ENCODE measurements around the gene UPF2. TPM values are rescaled to one million over a fixed set of nuclear protein-coding genes. Genes with fewer than 3 reads are reported as not detected.

UPF2 gene
- total and polyA plus RNA-seq, 2 of the 13 experiments (the other 11 are each of a cell fraction or from before 2014, with no cell fraction given): 6.2 to 14.5 TPM

DNA sequence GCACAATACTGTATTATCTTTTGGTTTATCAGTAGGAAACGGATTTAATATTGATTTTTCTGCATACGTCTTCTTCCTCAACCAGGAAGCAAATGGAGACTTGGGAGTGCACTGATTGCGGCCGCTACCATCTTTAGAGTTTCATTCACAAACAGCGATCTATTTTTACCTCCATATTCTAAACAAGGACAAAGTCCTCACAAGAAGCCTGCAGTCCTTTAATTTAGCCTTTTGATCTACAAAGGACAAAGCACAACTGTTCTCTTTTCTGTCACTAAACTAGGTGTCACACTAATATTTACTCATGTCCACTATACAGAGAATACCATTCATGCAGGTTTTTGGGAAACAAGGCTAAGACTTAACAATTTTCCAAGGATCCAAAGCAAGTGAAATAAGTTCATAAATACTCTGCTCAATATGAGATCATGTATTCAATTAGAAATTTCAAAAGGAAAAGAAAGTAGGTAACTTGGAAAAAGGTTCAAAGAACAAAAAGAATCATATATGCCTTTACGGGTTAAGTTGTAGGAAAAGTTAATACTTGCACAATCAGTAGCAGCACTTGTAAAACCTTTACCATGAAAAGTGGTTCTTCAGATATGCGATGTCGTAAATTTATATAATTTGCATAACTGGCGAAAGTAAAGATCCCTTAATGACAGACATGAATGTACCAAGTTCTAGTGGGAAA, 92.1 kb downstream of the UPF2 start (continued):
- TF ChIP-seq, protein P1, sequence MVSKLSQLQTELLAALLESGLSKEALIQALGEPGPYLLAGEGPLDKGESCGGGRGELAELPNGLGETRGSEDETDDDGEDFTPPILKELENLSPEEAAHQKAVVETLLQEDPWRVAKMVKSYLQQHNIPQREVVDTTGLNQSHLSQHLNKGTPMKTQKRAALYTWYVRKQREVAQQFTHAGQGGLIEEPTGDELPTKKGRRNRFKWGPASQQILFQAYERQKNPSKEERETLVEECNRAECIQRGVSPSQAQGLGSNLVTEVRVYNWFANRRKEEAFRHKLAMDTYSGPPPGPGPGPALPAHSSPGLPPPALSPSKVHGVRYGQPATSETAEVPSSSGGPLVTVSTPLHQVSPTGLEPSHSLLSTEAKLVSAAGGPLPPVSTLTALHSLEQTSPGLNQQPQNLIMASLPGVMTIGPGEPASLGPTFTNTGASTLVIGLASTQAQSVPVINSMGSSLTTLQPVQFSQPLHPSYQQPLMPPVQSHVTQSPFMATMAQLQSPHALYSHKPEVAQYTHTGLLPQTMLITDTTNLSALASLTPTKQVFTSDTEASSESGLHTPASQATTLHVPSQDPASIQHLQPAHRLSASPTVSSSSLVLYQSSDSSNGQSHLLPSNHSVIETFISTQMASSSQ (IDR thresholded peaks at IDR 0.05; ENCODE audit: low read depth): peak; percentile 37; the same call in 1 of the 2 replicates
- TF ChIP-seq, protein P1 (CRISPR knock-in tag; IDR thresholded peaks at IDR 0.05; ENCODE audit: borderline replicate concordance): no peak; the same call in 1 of the 2 replicates
- no peak for TF ChIP-seq KMT2A (CRISPR knock-in tag; IDR thresholded peaks at IDR 0.05)
- no peak for TF ChIP-seq CBX2 (IDR thresholded peaks at IDR 0.05; ENCODE audit: low read depth, low read length)
- no peak for TF ChIP-seq CBX2 (CRISPR knock-in tag; IDR thresholded peaks at IDR 0.05; ENCODE audit: low read depth)
- TF ChIP-seq BRCA1 (CRISPR knock-in tag; IDR thresholded peaks at IDR 0.05): no peak
- TF ChIP-seq, protein P2, sequence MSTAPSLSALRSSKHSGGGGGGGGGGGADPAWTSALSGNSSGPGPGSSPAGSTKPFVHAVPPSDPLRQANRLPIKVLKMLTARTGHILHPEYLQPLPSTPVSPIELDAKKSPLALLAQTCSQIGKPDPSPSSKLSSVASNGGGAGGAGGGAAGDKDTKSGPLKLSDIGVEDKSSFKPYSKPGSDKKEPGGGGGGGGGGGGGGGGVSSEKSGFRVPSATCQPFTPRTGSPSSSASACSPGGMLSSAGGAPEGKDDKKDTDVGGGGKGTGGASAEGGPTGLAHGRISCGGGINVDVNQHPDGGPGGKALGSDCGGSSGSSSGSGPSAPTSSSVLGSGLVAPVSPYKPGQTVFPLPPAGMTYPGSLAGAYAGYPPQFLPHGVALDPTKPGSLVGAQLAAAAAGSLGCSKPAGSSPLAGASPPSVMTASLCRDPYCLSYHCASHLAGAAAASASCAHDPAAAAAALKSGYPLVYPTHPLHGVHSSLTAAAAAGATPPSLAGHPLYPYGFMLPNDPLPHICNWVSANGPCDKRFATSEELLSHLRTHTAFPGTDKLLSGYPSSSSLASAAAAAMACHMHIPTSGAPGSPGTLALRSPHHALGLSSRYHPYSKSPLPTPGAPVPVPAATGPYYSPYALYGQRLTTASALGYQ (CRISPR knock-in tag; IDR thresholded peaks at IDR 0.05): peak; percentile 56; the same call in 1 of the 2 replicates
- TF ChIP-seq EP300 (IDR thresholded peaks at IDR 0.05; ENCODE audit: low read depth in 2 of 2, low read length in 2 of 2): peak; percentile 70 to 90; a peak in 3 of 4 replicates
- peak; percentile 51; the same call in 1 of the 2 replicates for TF ChIP-seq EP300 (CRISPR knock-in tag; IDR thresholded peaks at IDR 0.05; ENCODE audit: borderline replicate concordance)
- TF ChIP-seq IRF2 (CRISPR knock-in tag; IDR thresholded peaks at IDR 0.05): peak; percentile 63; the same call in 1 of the 2 replicates
- TF ChIP-seq FOXP4 (CRISPR knock-in tag; IDR thresholded peaks at IDR 0.05): peak; percentile 88
- TF ChIP-seq, protein P3, sequence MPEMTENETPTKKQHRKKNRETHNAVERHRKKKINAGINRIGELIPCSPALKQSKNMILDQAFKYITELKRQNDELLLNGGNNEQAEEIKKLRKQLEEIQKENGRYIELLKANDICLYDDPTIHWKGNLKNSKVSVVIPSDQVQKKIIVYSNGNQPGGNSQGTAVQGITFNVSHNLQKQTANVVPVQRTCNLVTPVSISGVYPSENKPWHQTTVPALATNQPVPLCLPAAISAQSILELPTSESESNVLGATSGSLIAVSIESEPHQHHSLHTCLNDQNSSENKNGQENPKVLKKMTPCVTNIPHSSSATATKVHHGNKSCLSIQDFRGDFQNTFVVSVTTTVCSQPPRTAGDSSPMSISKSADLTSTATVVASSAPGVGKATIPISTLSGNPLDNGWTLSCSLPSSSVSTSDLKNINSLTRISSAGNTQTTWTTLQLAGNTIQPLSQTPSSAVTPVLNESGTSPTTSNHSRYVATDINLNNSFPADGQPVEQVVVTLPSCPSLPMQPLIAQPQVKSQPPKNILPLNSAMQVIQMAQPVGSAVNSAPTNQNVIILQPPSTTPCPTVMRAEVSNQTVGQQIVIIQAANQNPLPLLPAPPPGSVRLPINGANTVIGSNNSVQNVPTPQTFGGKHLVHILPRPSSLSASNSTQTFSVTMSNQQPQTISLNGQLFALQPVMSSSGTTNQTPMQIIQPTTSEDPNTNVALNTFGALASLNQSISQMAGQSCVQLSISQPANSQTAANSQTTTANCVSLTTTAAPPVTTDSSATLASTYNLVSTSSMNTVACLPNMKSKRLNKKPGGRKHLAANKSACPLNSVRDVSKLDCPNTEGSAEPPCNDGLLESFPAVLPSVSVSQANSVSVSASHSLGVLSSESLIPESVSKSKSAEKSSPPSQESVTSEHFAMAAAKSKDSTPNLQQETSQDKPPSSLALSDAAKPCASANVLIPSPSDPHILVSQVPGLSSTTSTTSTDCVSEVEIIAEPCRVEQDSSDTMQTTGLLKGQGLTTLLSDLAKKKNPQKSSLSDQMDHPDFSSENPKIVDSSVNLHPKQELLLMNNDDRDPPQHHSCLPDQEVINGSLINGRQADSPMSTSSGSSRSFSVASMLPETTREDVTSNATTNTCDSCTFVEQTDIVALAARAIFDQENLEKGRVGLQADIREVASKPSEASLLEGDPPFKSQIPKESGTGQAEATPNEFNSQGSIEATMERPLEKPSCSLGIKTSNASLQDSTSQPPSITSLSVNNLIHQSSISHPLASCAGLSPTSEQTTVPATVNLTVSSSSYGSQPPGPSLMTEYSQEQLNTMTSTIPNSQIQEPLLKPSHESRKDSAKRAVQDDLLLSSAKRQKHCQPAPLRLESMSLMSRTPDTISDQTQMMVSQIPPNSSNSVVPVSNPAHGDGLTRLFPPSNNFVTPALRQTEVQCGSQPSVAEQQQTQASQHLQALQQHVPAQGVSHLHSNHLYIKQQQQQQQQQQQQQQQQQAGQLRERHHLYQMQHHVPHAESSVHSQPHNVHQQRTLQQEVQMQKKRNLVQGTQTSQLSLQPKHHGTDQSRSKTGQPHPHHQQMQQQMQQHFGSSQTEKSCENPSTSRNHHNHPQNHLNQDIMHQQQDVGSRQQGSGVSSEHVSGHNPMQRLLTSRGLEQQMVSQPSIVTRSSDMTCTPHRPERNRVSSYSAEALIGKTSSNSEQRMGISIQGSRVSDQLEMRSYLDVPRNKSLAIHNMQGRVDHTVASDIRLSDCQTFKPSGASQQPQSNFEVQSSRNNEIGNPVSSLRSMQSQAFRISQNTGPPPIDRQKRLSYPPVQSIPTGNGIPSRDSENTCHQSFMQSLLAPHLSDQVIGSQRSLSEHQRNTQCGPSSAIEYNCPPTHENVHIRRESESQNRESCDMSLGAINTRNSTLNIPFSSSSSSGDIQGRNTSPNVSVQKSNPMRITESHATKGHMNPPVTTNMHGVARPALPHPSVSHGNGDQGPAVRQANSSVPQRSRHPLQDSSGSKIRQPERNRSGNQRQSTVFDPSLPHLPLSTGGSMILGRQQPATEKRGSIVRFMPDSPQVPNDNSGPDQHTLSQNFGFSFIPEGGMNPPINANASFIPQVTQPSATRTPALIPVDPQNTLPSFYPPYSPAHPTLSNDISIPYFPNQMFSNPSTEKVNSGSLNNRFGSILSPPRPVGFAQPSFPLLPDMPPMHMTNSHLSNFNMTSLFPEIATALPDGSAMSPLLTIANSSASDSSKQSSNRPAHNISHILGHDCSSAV (CRISPR knock-in tag; IDR thresholded peaks at IDR 0.05; ENCODE audit: borderline replicate concordance): no peak
